GM19452 (cell line): ENCODE results near the gene LRRC27.

ENCODE experiments used
- ATAC-seq: cut with Tn5 transposase; IDR thresholded peaks from one replicate; pipeline ENCODE4 v1.9.1; 2021; ENCODE audit not compliant: unreplicated experiment

The LRRC27 gene

GRCh38 chr10:132388891-132389432 is 57.0 kb downstream of the LRRC27 start:
- ATAC-seq, result no peak

- ATAC-seq, result no peak
These were observed 57.6 kb downstream of the LRRC27 start for GRCh38 chr10:132389433-132390169.

GRCh38 chr10:132390170-132390920 is 58.4 kb downstream of the LRRC27 start:
- ATAC-seq, result no peak

GRCh38 chr10:132390921-132391675 is 59.1 kb downstream of the LRRC27 start:
- ATAC-seq, result no peak

GRCh38 chr10:132391676-132392020 is 59.7 kb downstream of the LRRC27 start:
- no peak for ATAC-seq

GRCh38 chr10:132392184-132392800 is 60.3 kb downstream of the LRRC27 start:
- no peak for ATAC-seq

GRCh38 chr10:132392811-132393694 is 61.1 kb downstream of the LRRC27 start:
- no peak for ATAC-seq

GRCh38 chr10:132393695-132394181 is 61.7 kb downstream of the LRRC27 start:
- ATAC-seq, result no peak

GRCh38 chr10:132394201-132394811 is 62.3 kb downstream of the LRRC27 start:
- no peak for ATAC-seq

GRCh38 chr10:132394936-132395703 is 63.1 kb downstream of the LRRC27 start:
- no peak for ATAC-seq

GRCh38 chr10:132395704-132396493 is 63.9 kb downstream of the LRRC27 start:
- ATAC-seq, result peak; percentile 14

GRCh38 chr10:132396494-132397035 is 64.6 kb downstream of the LRRC27 start:
- peak; percentile 50 for ATAC-seq

GRCh38 chr10:132397036-132397541 is 65.1 kb downstream of the LRRC27 start, which contains the start of gene PWWP2B:
TSS of gene PWWP2B (plus strand) at chr10:132397200. CDS start at chr10:132397227, 27 bp downstream.
- ATAC-seq, result peak; percentile 37

- ATAC-seq, result no peak
These were observed 65.9 kb downstream of the LRRC27 start for GRCh38 chr10:132397671-132398565.

- no peak for ATAC-seq
These were observed 66.6 kb downstream of the LRRC27 start for GRCh38 chr10:132398566-132398991.
